HepG2 (cell line): Measurements from ENCODE around the gene KLHL7. TPM values are rescaled to one million over a fixed set of nuclear protein-coding genes. Genes with fewer than 3 reads are reported as not detected.

ENCODE experiments used
- AKNA ChIP-seq: sonication (generic); formaldehyde crosslinking; IDR thresholded peaks from 2 replicates; pipeline ENCODE4 v1.4.0; 2020; ENCODE audit warnings: missing genetic modification reagents, borderline replicate concordance
- ARHGAP35 ChIP-seq: sonication (generic); formaldehyde crosslinking; IDR thresholded peaks from 2 replicates; pipeline ENCODE4 v1.9.0; 2022; ENCODE audit warnings: mild to moderate bottlenecking, inconsistent platforms, moderate library complexity, missing genetic modification reagents, borderline replicate concordance
- BRCA1 ChIP-seq: sonication (generic); formaldehyde crosslinking; IDR thresholded peaks from 2 replicates; pipeline ENCODE4 v1.4.0; 2020; ENCODE audit warnings: missing genetic modification reagents
- CCDC6 ChIP-seq: sonication (generic); formaldehyde crosslinking; IDR thresholded peaks from 2 replicates; pipeline ENCODE4 v1.8.1; 2022; ENCODE audit warnings: mild to moderate bottlenecking, missing genetic modification reagents, moderate library complexity
- CSRNP2 ChIP-seq: sonication (generic); formaldehyde crosslinking; conservative IDR thresholded peaks from 2 replicates; pipeline ENCODE4 v1.8.0; 2022; ENCODE audit warnings: low read depth, missing genetic modification reagents
- HOXA7 ChIP-seq: sonication (generic); formaldehyde crosslinking; IDR thresholded peaks from 2 replicates; pipeline ENCODE4 v1.8.1; 2022; ENCODE audit warnings: mild to moderate bottlenecking, missing genetic modification reagents, moderate library complexity
- SAP130 ChIP-seq: IDR thresholded peaks from 2 replicates; pipeline ENCODE4 v1.6.1; 2016; ENCODE audit warnings: low read depth
- TEAD2 ChIP-seq: sonication (generic); formaldehyde crosslinking; IDR thresholded peaks from 2 replicates; pipeline ENCODE4 v1.9.0; 2021; ENCODE audit warnings: missing genetic modification reagents
- ZNF292 ChIP-seq: sonication (generic); formaldehyde crosslinking; IDR thresholded peaks from 2 replicates; pipeline ENCODE4 v1.8.1; 2022; ENCODE audit warnings: mild to moderate bottlenecking, low read depth, missing genetic modification reagents, borderline replicate concordance
- ZNF546 ChIP-seq: sonication (generic); formaldehyde crosslinking; conservative IDR thresholded peaks from 2 replicates; pipeline ENCODE4 v1.8.1; 2023; ENCODE audit warnings: mild to moderate bottlenecking, missing genetic modification reagents
- ZNF562 ChIP-seq: sonication (generic); formaldehyde crosslinking; IDR thresholded peaks from 2 replicates; pipeline ENCODE4 v1.8.0; 2022; ENCODE audit warnings: missing genetic modification reagents, borderline replicate concordance
- polyA plus RNA-seq, 8 experiments: library from polyadenylated mRNA; depleted of rRNA in 3 of 8; stranded (reverse) in 7 of 8; unstranded in 1 of 8; fragments of >200 nt; fragmentation: Illumina TruSeq in 4 of 8; extraction: Trizol in 4 of 8; gene quantifications; 2 replicates each; pipeline versions ENCODE4 v1.2.1 to v1.2.3, GENCODE V29; 2011 to 2016; ENCODE audit warnings: low read depth in 4 of 8, missing spikeins in 1 of 8, mixed read lengths in 1 of 8; ENCODE audit not compliant: insufficient read depth in 1 of 8
- total RNA-seq, 5 experiments: library from RNA; depleted of rRNA; stranded (reverse); fragments of >200 nt; fragmentation: Illumina TruSeq; extraction: Trizol; gene quantifications; 2 replicates each; pipeline ENCODE4 v1.2.3, GENCODE V29; 2016; ENCODE audit warnings: low read depth in 1 of 5
- TF ChIP-seq, protein P1 (sequence below): IDR thresholded peaks from 2 replicates; pipeline ENCODE4 v1.6.1; 2016; ENCODE audit warnings: missing biosample characterization, missing genetic modification reagents, low read depth
- TF ChIP-seq, protein P2 (sequence below): sonication (generic); formaldehyde crosslinking; IDR thresholded peaks from 2 replicates; pipeline ENCODE4 v1.4.0; 2020; ENCODE audit warnings: missing genetic modification reagents, borderline replicate concordance
- TF ChIP-seq, protein P3 (sequence below): sonication (generic); formaldehyde crosslinking; IDR thresholded peaks from 2 replicates; pipeline ENCODE4 v1.8.0; 2022; ENCODE audit warnings: mild to moderate bottlenecking, missing genetic modification reagents, borderline replicate concordance

Gene KLHL7
- total and polyA plus RNA-seq, 2 of the 13 experiments (the other 11 are each of a cell fraction or from before 2014, with no cell fraction given), result 16.2 to 34.4 TPM

GRCh38 chr7:23181684-23182553 is 76.3 kb downstream of the KLHL7 start, which contains the start of gene NUP42 (continued):
- TF ChIP-seq, protein P1, sequence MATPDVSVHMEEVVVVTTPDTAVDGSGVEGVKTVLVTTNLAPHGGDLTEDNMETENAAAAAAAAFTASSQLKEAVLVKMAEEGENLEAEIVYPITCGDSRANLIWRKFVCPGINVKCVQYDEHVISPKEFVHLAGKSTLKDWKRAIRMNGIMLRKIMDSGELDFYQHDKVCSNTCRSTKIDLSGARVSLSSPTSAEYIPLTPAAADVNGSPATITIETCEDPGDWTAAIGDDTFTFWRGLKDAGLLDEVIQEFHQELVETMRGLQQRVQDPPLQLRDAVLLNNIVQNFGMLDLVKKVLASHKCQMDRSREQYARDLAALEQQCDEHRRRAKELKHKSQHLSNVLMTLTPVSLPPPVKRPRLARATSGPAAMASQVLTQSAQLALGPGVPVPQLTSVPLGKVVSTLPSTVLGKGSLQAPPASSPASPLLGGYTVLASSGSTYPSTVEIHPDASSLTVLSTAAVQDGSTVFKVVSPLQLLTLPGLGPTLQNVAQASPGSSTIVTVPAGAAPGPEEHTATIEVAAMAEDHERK (CRISPR knock-in tag), result peak; percentile 79
- TF ChIP-seq ARHGAP35 (peak; percentile 73), CSRNP2 (CRISPR knock-in tag) (no peak), CCDC6 (CRISPR knock-in tag) (peak; percentile 84; the same call in 1 of the 2 replicates), SAP130 (CRISPR knock-in tag) (peak; percentile 99), BRCA1 (CRISPR knock-in tag) (no peak), ZNF546 (CRISPR knock-in tag) (peak; percentile 75; the same call in 1 of the 2 replicates), ZNF562 (CRISPR knock-in tag) (no peak), ZNF292 (peak; percentile 77; the same call in 1 of the 2 replicates), AKNA (CRISPR knock-in tag) (no peak), HOXA7 (CRISPR knock-in tag) (no peak), TEAD2 (CRISPR knock-in tag) (no peak)
- TF ChIP-seq, protein P2, sequence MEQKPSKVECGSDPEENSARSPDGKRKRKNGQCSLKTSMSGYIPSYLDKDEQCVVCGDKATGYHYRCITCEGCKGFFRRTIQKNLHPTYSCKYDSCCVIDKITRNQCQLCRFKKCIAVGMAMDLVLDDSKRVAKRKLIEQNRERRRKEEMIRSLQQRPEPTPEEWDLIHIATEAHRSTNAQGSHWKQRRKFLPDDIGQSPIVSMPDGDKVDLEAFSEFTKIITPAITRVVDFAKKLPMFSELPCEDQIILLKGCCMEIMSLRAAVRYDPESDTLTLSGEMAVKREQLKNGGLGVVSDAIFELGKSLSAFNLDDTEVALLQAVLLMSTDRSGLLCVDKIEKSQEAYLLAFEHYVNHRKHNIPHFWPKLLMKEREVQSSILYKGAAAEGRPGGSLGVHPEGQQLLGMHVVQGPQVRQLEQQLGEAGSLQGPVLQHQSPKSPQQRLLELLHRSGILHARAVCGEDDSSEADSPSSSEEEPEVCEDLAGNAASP, result peak; percentile 47
- TF ChIP-seq, protein P3, sequence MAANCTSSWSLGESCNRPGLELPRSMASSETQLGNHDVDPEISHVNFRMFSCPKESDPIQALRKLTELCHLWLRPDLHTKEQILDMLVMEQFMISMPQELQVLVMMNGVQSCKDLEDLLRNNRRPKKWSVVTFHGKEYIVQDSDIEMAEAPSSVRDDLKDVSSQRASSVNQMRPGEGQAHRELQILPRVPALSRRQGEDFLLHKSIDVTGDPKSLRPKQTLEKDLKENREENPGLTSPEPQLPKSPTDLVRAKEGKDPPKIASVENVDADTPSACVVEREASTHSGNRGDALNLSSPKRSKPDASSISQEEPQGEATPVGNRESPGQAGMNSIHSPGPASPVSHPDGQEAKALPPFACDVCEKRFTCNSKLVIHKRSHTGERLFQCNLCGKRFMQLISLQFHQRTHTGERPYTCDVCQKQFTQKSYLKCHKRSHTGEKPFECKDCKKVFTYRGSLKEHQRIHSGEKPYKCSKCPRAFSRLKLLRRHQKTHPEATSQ (CRISPR knock-in tag), result peak; percentile 93
